Lung (tissue), 12 donors: ENCODE measurements around the gene SLC25A48. TPM values are rescaled to one million over a fixed set of nuclear protein-coding genes. Genes with fewer than 3 reads are reported as not detected.

Experiments used
- ATAC-seq: fragments of 200-7000 bp; cut with Tn5 transposase; one replicate; pipeline ENCODE4 v1.9.1; 2020; ENCODE audit warnings: moderate number of reproducible peaks; ENCODE audit not compliant: insufficient read depth, low FRiP score
- DNase-seq, 3 donors: peaks; one replicate each; pipeline ENCODE4 v3.0.0-alpha.2; 2013 to 2017
- H3K27ac ChIP-seq, 2 donors: one replicate each; pipeline ENCODE4 v1.5.1; 2013; ENCODE audit warnings: mild to moderate bottlenecking in 2 of 2, moderate library complexity in 2 of 2, control low read depth in 1 of 2, inconsistent platforms in 1 of 2, low read depth in 1 of 2, low read length in 1 of 2
- H3K27me3 ChIP-seq, 3 donors: one replicate each; pipeline ENCODE4 v1.5.1; 2013; ENCODE audit warnings: low read length in 2 of 3; ENCODE audit not compliant: control insufficient read depth in 3 of 3, insufficient read depth in 3 of 3
- H3K36me3 ChIP-seq, 4 donors: one replicate each; pipeline ENCODE4 v1.5.1; 2013; ENCODE audit warnings: low read length in 4 of 4, mild to moderate bottlenecking in 1 of 4, moderate library complexity in 1 of 4; ENCODE audit not compliant: control insufficient read depth in 4 of 4, insufficient read depth in 4 of 4
- H3K4me1 ChIP-seq, 5 donors: one replicate each; pipeline ENCODE4 v1.5.1; 2013; ENCODE audit warnings: low read length in 5 of 5, mild to moderate bottlenecking in 2 of 5, moderate library complexity in 1 of 5; ENCODE audit not compliant: control insufficient read depth in 5 of 5, insufficient read depth in 5 of 5
- H3K4me3 ChIP-seq: one replicate; pipeline ENCODE4 v1.5.1; 2013; ENCODE audit warnings: mild to moderate bottlenecking, control low read depth, moderate library complexity
- H3K9ac ChIP-seq, 2 donors: one replicate each; pipeline ENCODE4 v1.5.1; 2013; ENCODE audit warnings: low read length in 2 of 2, control low read depth in 1 of 2; ENCODE audit not compliant: insufficient read depth in 1 of 2
- H3K9me3 ChIP-seq, 4 donors: one replicate each; pipeline ENCODE4 v1.5.1; 2013; ENCODE audit warnings: low read length in 3 of 4, mild to moderate bottlenecking in 1 of 4, moderate library complexity in 1 of 4; ENCODE audit not compliant: control insufficient read depth in 4 of 4, insufficient read depth in 3 of 4
- CTCF ChIP-seq: IDR thresholded peaks from 2 replicates; pipeline ENCODE4 v1.5.1; 2012; ENCODE audit warnings: mild to moderate bottlenecking; ENCODE audit errors: control extremely low read depth, extremely low read depth
- WGBS, 2 donors: extraction: QIAGEN DNeasy Blood & Tissue Kit; methylation state at CpG; one replicate each; pipeline ENCODE4 v1.1.7; 2013; 5-methylcytosine and 5-hydroxymethylcytosine counted together
- polyA plus RNA-seq, 2 donors: library from polyadenylated mRNA; stranded (reverse); fragments of 200-250 nt; gene quantifications; one replicate each; pipeline ENCODE4 v1.2.1, GENCODE V29; 2013
- total RNA-seq, 2 donors: library from RNA; depleted of rRNA in 1 of 2; stranded (reverse); fragments of >200 nt in 1 of 2; gene quantifications; one replicate each; pipeline ENCODE4 v1.2.1, GENCODE V29; 2014 to 2021
- donor health status: control.
- donor health status: control.
- donor health status: Bipolar disorder and iron deficiency.
- donor health status: healthy.
- donor health status: DM: yes; HTN: yes; CAD: no.

The SLC25A48 gene
- total and polyA plus RNA-seq, 4 donors = not detected

DNA sequence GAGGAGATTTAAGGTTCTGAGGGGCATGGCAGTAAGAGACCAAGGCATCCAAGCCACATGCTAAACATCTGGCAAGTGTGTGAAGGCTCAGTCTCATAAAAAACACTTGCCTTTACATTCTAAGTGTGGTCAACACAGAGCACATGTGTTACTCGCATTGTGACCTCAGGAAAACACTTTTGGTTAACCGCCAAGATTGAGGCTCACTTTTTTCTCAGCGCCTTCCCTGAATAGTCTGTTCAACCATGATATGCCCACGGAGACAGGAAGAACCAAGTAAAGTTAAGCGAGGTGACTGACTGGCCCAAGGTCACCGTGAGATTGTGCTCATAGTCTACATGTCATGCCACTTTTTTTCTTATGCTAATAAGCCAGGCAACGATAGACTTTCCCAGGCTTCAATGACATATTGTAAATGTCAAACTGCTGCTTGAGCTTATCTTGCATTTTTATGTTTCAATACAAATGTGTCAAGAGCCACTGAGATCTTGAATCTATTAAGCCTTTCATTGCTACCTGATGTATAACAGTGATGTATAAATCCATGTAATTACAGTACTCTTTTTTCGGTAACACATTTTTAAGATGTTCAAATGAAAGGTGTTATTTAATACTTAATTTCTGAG, 82.3 kb downstream of the SLC25A48 start:
- peaks cover 0 to 2% (median 0%) of the 10 kb centered on the region in 4 donors for H3K9me3 ChIP-seq
- no peak for DNase-seq
- H3K27ac ChIP-seq = no peak overlapping the region
- H3K36me3 ChIP-seq = no peaks in the 10 kb centered on the region
- ATAC-seq = no peak
- no peak overlapping the region for H3K4me3 ChIP-seq
- WGBS, 2 donors = 66 to 82% methylated on average over 8 of the region's 8 CpGs
- H3K9ac ChIP-seq = no peak overlapping the region
- peaks cover 3 to 29% (median 11%) of the 10 kb centered on the region in 3 donors for H3K27me3 ChIP-seq
- H3K4me1 ChIP-seq = no peaks in the 10 kb centered on the region
- TF ChIP-seq CTCF = no peak

GRCh38 chr5:135920199-135920598, 85.7 kb downstream of the SLC25A48 start:
- ATAC-seq (no peak), DNase-seq (no peak)
- Histone ChIP-seq H3K9me3 (no peaks in the 10 kb centered on the region), H3K4me3 (no peak overlapping the region), H3K27ac (no peak overlapping the region), H3K4me1 (no peaks in the 10 kb centered on the region), H3K27me3 (peaks cover 0 to 57% (median 27%) of the 10 kb centered on the region in 3 donors), H3K36me3 (no peaks in the 10 kb centered on the region), H3K9ac (no peak overlapping the region)
- 59 to 63% methylated on average over 3 of the region's 3 CpGs for WGBS, 2 donors
- no peak for TF ChIP-seq CTCF

DNA sequence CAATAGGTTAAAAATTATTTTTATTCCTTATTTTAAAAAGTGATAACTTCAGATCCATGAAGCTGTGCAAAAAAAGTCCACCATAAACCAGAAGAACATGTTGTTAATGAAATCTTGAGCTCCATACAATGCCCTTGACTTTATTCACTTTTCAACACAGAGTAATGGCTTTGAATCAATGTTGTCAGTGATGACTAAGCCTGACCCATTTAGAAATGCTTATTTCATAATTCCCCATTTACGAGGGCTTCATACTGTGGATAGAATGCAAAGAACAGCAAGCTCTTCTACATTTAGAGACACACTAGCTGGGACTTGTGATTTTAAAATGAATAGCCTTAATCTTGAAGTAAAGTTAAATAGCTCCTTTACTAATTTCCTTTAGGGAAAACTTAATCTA, 86.9 kb downstream of the SLC25A48 start:
- H3K27ac ChIP-seq = no peak overlapping the region
- H3K9me3 ChIP-seq = no peaks in the 10 kb centered on the region
- no peaks in the 10 kb centered on the region for H3K4me1 ChIP-seq
- 47 to 60% methylated on average over 1 of the region's 1 CpG for WGBS, 2 donors
- no peaks in the 10 kb centered on the region for H3K36me3 ChIP-seq
- TF ChIP-seq CTCF = no peak
- no peak overlapping the region for H3K4me3 ChIP-seq
- DNase-seq = peak in 1 of 3 donors; percentile 21
- H3K27me3 ChIP-seq = peaks cover 0 to 58% (median 31%) of the 10 kb centered on the region in 3 donors
- no peak overlapping the region for H3K9ac ChIP-seq
- no peak for ATAC-seq
